Neural cell (in vitro differentiated cells): Measurements from ENCODE around the gene NTRK2. TPM values are rescaled to one million over a fixed set of nuclear protein-coding genes. Genes with fewer than 3 reads are reported as not detected.

ENCODE experiments used
- H2AFZ ChIP-seq: fragments of 200-600, 300-800 bp; sonication (generic), shearing (Covaris generic); 2 replicates; pipeline ENCODE4 v1.6.0; 2014; ENCODE audit warnings: low read depth, mild to moderate bottlenecking, antibody characterized with exemption, low read length, moderate library complexity
- H3F3A ChIP-seq: fragments of 200-600 bp; shearing (Covaris generic); 2 replicates; pipeline ENCODE4 v1.6.1; 2016; ENCODE audit warnings: mild to moderate bottlenecking, moderate library complexity, mixed read lengths, antibody characterized with exemption, low read length; ENCODE audit not compliant: insufficient read depth, poor library complexity, severe bottlenecking
- H3K27ac ChIP-seq: fragments of 200-600, 300-800 bp; sonication (generic), shearing (Covaris generic); 2 replicates; pipeline ENCODE4 v1.5.1; 2014; ENCODE audit warnings: mild to moderate bottlenecking, low read length, moderate library complexity
- H3K27me3 ChIP-seq: fragments of 300-800, 200-600 bp; sonication (generic), shearing (Covaris generic); 2 replicates; pipeline ENCODE4 v1.6.0; 2014; ENCODE audit warnings: mild to moderate bottlenecking, low read depth, low read length, moderate library complexity; ENCODE audit not compliant: insufficient read depth
- H3K36me3 ChIP-seq: fragments of 300-800, 200-600 bp; sonication (generic), shearing (Covaris generic); 2 replicates; pipeline ENCODE4 v1.5.1; 2014; ENCODE audit warnings: mild to moderate bottlenecking, antibody characterized with exemption, low read length, moderate library complexity; ENCODE audit not compliant: insufficient read depth
- H3K4me2 ChIP-seq: fragments of 300-800, 200-600 bp; sonication (generic), shearing (Covaris generic); 2 replicates; pipeline ENCODE4 v1.6.0; 2014; ENCODE audit warnings: mild to moderate bottlenecking, low read length
- H3K4me3 ChIP-seq: fragments of 300-800, 200-600 bp; sonication (generic), shearing (Covaris generic); 2 replicates; pipeline ENCODE4 v1.5.1; 2014; ENCODE audit warnings: mild to moderate bottlenecking, low read length, moderate library complexity
- H3K79me2 ChIP-seq: fragments of 200-600 bp; shearing (Covaris generic); replicated peaks from 2 replicates; pipeline ENCODE4 v1.6.0; 2014; ENCODE audit warnings: mild to moderate bottlenecking, low read length, moderate library complexity; ENCODE audit not compliant: insufficient read depth
- H3K9ac ChIP-seq: fragments of 300-800, 200-600 bp; sonication (generic), shearing (Covaris generic); 2 replicates; pipeline ENCODE4 v1.6.1; 2016; ENCODE audit warnings: mild to moderate bottlenecking, low read length, mixed read lengths
- H3K9me2 ChIP-seq: fragments of 200-600 bp; shearing (Covaris generic); 2 replicates; pipeline ENCODE4 v1.6.1; 2016; ENCODE audit warnings: mild to moderate bottlenecking, low read length, mixed read lengths; ENCODE audit not compliant: insufficient read depth
- H3K9me3 ChIP-seq: fragments of 200-600, 300-800 bp; sonication (generic), shearing (Covaris generic); 2 replicates; pipeline ENCODE4 v1.6.1; 2016; ENCODE audit warnings: mild to moderate bottlenecking, mixed run types, low read length, moderate library complexity, mixed read lengths
- H4K20me1 ChIP-seq: fragments of 200-600 bp; shearing (Covaris generic); 2 replicates; pipeline ENCODE4 v1.6.1; 2016; ENCODE audit warnings: mild to moderate bottlenecking, mixed run types; ENCODE audit not compliant: insufficient read depth
- CTCF ChIP-seq: fragments of 450-650 bp; IDR thresholded peaks from 2 replicates; pipeline ENCODE4 v1.5.1; 2014; ENCODE audit warnings: antibody characterized with exemption, mild to moderate bottlenecking, moderate library complexity; ENCODE audit not compliant: poor library complexity, severe bottlenecking
- EP300 ChIP-seq: fragments of 450-650 bp; conservative IDR thresholded peaks from 2 replicates; pipeline ENCODE4 v1.6.1; 2014; ENCODE audit warnings: antibody characterized with exemption, mild to moderate bottlenecking, moderate library complexity; ENCODE audit not compliant: poor library complexity, severe bottlenecking
- EZH2 ChIP-seq: fragments of 200-600, 300-800 bp; shearing (Covaris generic), sonication (generic); IDR thresholded peaks from 2 replicates; pipeline ENCODE4 v1.6.1; 2014; ENCODE audit warnings: antibody characterized with exemption, low read length, borderline replicate concordance, mild to moderate bottlenecking; ENCODE audit not compliant: insufficient read depth, poor library complexity, severe bottlenecking
- MXI1 ChIP-seq: fragments of 450-650 bp; conservative IDR thresholded peaks from 2 replicates; pipeline ENCODE4 v1.6.1; 2014; ENCODE audit warnings: antibody characterized with exemption, mild to moderate bottlenecking; ENCODE audit not compliant: poor library complexity, severe bottlenecking
- POLR2AphosphoS5 ChIP-seq: IDR thresholded peaks from 2 replicates; pipeline ENCODE4 v1.6.1; 2012
- RAD21 ChIP-seq: fragments of 450-650 bp; conservative IDR thresholded peaks from 2 replicates; pipeline ENCODE4 v1.6.1; 2014; ENCODE audit warnings: antibody characterized with exemption, mild to moderate bottlenecking, moderate library complexity
- REST ChIP-seq: IDR thresholded peaks from 2 replicates; pipeline ENCODE4 v1.6.1; 2012; ENCODE audit warnings: borderline replicate concordance
- SMC3 ChIP-seq: fragments of 450-650 bp; conservative IDR thresholded peaks from 2 replicates; pipeline ENCODE4 v1.6.1; 2014; ENCODE audit warnings: antibody characterized with exemption, mild to moderate bottlenecking, moderate library complexity; ENCODE audit not compliant: poor library complexity
- TAF1 ChIP-seq: IDR thresholded peaks from 2 replicates; pipeline ENCODE4 v1.6.1; 2012; ENCODE audit warnings: low read depth
- polyA plus RNA-seq: library from polyadenylated mRNA; depleted of rRNA; stranded (reverse); fragments of >200 nt; gene quantifications from 2 replicates; pipeline ENCODE4 v1.2.3, GENCODE V29; 2014

The NTRK2 gene
- polyA plus RNA-seq, 1 donor from 2014 or later: 14.2 TPM

GRCh38 chr9:85056203-85056572 lies 386.7 kb downstream of the NTRK2 start:
- H3K9me2 ChIP-seq: no peaks in the 10 kb centered on the region
- no peak overlapping the region for H3K4me3 ChIP-seq
- H3K27me3 ChIP-seq: no peaks in the 10 kb centered on the region
- H3K79me2 ChIP-seq: no peaks in the 10 kb centered on the region
- TF ChIP-seq CTCF (no peak), REST (no peak), EZH2 (no peak), RAD21 (no peak), TAF1 (no peak), EP300 (no peak), SMC3 (no peak), MXI1 (no peak), POLR2AphosphoS5 (no peak)
- H3K9ac ChIP-seq: no peak overlapping the region
- no peak overlapping the region for H2AFZ ChIP-seq
- no peaks in the 10 kb centered on the region for H4K20me1 ChIP-seq
- H3K4me2 ChIP-seq: no peak overlapping the region
- H3K27ac ChIP-seq: no peak overlapping the region
- no peaks in the 10 kb centered on the region for H3F3A ChIP-seq
- no peaks in the 10 kb centered on the region for H3K36me3 ChIP-seq
- no peaks in the 10 kb centered on the region for H3K9me3 ChIP-seq

GRCh38 chr9:85061969-85062368 lies 392.4 kb downstream of the NTRK2 start:
- H3K9ac ChIP-seq: no peak overlapping the region
- H3K4me2 ChIP-seq: no peak overlapping the region
- TF ChIP-seq CTCF (no peak), EP300 (no peak), SMC3 (no peak), RAD21 (no peak), EZH2 (no peak), MXI1 (no peak), REST (no peak), TAF1 (no peak), POLR2AphosphoS5 (no peak)
- H3K4me3 ChIP-seq: no peak overlapping the region
- no peak overlapping the region for H3K27ac ChIP-seq
- no peaks in the 10 kb centered on the region for H3K36me3 ChIP-seq
- H4K20me1 ChIP-seq: no peaks in the 10 kb centered on the region
- no peaks in the 10 kb centered on the region for H3F3A ChIP-seq
- no peaks in the 10 kb centered on the region for H3K79me2 ChIP-seq
- no peaks in the 10 kb centered on the region for H3K9me3 ChIP-seq
- H2AFZ ChIP-seq: no peak overlapping the region
- H3K9me2 ChIP-seq: no peaks in the 10 kb centered on the region
- no peaks in the 10 kb centered on the region for H3K27me3 ChIP-seq
